AG04450 (cell line): Measurements from ENCODE around the gene METTL24. TPM values are rescaled to one million over a fixed set of nuclear protein-coding genes. Genes with fewer than 3 reads are reported as not detected.

Experiments
- CTCF ChIA-PET: fragments of 300-600, 350-600 bp; formaldehyde crosslinking; extraction: SDS; loops from one replicate; lab custom pipeline; 2022; ENCODE audit warnings: antibody characterized with exemption, inconsistent platforms; lab: Charles Lee
- POLR2A ChIA-PET: fragments of 350-600 bp; formaldehyde crosslinking; extraction: SDS; loops from one replicate; lab custom pipeline; 2021; ENCODE audit warnings: antibody characterized with exemption, inconsistent platforms; lab: Yijun Ruan, JAX
- DNase-seq: peaks from one replicate; pipeline ENCODE4 v3.0.0-alpha.2; 2011; ENCODE audit warnings: low read depth, low spot score
- H3K27ac ChIP-seq: one replicate; pipeline ENCODE4 v1.5.1; 2012; ENCODE audit warnings: low read depth, low read length, control low read depth
- H3K27me3 ChIP-seq: one replicate; pipeline ENCODE4 v1.6.0; 2012; ENCODE audit warnings: low read length; ENCODE audit not compliant: control insufficient read depth, insufficient read depth
- H3K4me3 ChIP-seq: 2 replicates; pipeline ENCODE4 v1.5.1; 2011; ENCODE audit warnings: mild to moderate bottlenecking, low read depth, low read length, control low read depth
- H3K9me3 ChIP-seq: 2 replicates; pipeline ENCODE4 v1.5.1; 2012; ENCODE audit warnings: low read length; ENCODE audit not compliant: control insufficient read depth, insufficient read depth
- polyA plus RNA-seq: library from polyadenylated mRNA; depleted of rRNA; stranded (reverse); fragments of >200 nt; gene quantifications from 2 replicates; pipeline ENCODE4 v1.2.3, GENCODE V29; 2011
- TF ChIP-seq, protein P1 (sequence below): IDR thresholded peaks from 2 replicates; pipeline ENCODE4 v1.5.1; 2011; ENCODE audit warnings: low read depth, low read length, control low read depth, inconsistent platforms

Gene METTL24
- polyA plus RNA-seq, 1 experiment = not detected

DNA sequence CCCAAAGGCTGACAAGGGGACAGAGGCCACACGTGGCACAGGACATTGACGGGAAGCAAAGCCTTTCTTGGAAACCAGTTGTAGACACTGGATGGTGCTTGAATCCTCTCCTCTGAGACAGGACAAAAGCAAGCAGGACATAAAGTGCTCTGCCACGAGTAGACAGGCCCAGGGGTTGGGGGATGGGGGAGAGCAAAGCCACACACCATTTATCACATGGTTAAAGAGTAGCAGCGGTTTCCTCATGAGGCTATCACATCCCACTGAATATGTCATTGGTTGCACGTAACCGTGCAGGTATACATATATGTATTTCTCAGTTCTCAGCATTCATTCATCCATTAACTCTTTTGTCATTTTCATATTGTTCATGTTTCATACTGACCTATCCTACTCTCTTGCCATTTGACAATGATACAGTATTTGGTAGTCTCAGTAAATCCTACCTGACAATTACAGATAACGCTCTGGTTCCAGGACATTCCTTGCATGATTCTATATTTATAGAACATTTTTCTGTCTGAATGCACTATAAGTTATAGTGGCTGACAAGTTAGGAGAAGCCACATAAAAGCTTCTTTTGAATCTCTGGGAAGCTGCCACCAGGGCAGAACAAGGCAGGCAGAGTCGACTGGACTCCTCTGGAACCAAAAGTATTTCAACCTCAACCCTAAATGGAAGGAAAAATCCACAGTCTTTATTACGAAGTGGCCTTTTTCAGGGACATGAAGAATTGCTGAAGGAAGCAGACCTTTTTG lies 23.5 kb downstream of the METTL24 start:
- no peak overlapping the region for H3K27ac ChIP-seq
- POLR2A ChIA-PET = interaction anchor here (0.7 kb wide), 1 partner anchor 9 kb away, joined by 12 read pairs; no protein-coding TSS in a partner anchor
- peaks cover 2% of the 10 kb centered on the region for H3K27me3 ChIP-seq
- H3K9me3 ChIP-seq = no peaks in the 10 kb centered on the region
- TF ChIP-seq, protein P1, sequence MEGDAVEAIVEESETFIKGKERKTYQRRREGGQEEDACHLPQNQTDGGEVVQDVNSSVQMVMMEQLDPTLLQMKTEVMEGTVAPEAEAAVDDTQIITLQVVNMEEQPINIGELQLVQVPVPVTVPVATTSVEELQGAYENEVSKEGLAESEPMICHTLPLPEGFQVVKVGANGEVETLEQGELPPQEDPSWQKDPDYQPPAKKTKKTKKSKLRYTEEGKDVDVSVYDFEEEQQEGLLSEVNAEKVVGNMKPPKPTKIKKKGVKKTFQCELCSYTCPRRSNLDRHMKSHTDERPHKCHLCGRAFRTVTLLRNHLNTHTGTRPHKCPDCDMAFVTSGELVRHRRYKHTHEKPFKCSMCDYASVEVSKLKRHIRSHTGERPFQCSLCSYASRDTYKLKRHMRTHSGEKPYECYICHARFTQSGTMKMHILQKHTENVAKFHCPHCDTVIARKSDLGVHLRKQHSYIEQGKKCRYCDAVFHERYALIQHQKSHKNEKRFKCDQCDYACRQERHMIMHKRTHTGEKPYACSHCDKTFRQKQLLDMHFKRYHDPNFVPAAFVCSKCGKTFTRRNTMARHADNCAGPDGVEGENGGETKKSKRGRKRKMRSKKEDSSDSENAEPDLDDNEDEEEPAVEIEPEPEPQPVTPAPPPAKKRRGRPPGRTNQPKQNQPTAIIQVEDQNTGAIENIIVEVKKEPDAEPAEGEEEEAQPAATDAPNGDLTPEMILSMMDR = no peak
- no peak for DNase-seq
- CTCF ChIA-PET = interaction anchor here (0.8 to 0.9 kb wide), 2 partner anchors 23 to 117 kb away, joined by 3 to 4 read pairs; no protein-coding TSS in a partner anchor
- no peak overlapping the region for H3K4me3 ChIP-seq

DNA sequence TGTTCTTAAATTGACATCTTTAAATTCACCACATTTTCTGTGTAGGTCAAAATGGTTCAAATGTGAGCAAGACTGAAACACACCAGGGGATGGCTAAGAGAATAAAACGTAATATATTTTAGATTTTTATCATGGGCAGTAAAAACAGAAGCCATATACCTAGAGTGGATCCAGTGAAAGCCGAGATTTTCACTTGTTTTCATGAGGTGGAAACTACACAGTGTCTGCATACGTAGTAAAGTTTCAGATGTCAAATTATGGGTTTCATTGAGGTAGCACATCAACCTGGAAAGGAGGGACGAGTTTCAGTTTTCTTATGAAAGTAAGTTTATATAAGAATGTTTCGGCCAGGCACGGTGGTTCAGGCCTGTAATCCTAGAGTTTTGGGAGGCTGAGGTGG lies 25.9 kb downstream of the METTL24 start:
- CTCF ChIA-PET = no interaction called here
- TF ChIP-seq, protein P1 = no peak
- H3K27me3 ChIP-seq = no peaks in the 10 kb centered on the region
- POLR2A ChIA-PET = no interaction called here
- no peak overlapping the region for H3K4me3 ChIP-seq
- H3K27ac ChIP-seq = no peak overlapping the region
- no peaks in the 10 kb centered on the region for H3K9me3 ChIP-seq
- DNase-seq = no peak

- no peaks in the 10 kb centered on the region for H3K9me3 ChIP-seq
- TF ChIP-seq, protein P1 = no peak
- ChIA-PET CTCF (interaction anchor here (0.6 kb wide), 1 partner anchor 187 kb away, joined by 3 read pairs; no protein-coding TSS in a partner anchor), POLR2A (no interaction called here)
- H3K4me3 ChIP-seq = no peak overlapping the region
- H3K27me3 ChIP-seq = no peaks in the 10 kb centered on the region
- no peak for DNase-seq
- no peak overlapping the region for H3K27ac ChIP-seq
These were observed 26.3 kb downstream of the METTL24 start for GRCh38 chr6:110331816-110332215.

DNA sequence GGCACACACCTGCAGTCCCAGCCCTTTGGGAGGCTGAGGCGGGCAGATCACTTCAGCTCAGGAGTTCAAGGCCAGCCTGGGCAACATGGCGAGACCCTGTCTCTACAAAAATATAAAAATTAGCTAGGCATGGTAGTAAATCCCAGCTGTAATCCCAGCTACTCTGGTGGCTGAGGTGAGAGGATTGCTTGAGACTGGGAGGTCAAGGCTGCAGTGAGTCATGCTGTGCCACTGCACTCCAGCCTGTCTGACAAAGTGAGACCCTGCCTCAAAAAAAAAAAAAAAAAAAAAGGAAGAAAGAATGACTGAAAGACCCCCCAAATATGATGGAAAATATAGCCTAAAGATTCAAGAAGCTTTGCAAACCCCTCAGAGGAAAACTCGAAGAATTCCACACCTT lies 26.8 kb downstream of the METTL24 start:
- no peak for DNase-seq
- POLR2A ChIA-PET = no interaction called here
- Histone ChIP-seq H3K4me3 (no peak overlapping the region), H3K27ac (no peak overlapping the region), H3K27me3 (no peaks in the 10 kb centered on the region), H3K9me3 (no peaks in the 10 kb centered on the region)
- TF ChIP-seq, protein P1 = no peak
- CTCF ChIA-PET = interaction anchor here (0.6 kb wide), 1 partner anchor 188 kb away, joined by 3 read pairs; no protein-coding TSS in a partner anchor
